Endothelial cell of umbilical vein (primary cell): Measurements from ENCODE around the gene NAPB. TPM values are rescaled to one million over a fixed set of nuclear protein-coding genes. Genes with fewer than 3 reads are reported as not detected.

Experiments used
- BruUV-seq: library from RNA; stranded (reverse); fragments of 400-500 nt; replicated peaks from 2 replicates; lab custom pipeline; 2021; lab: Mats Ljungman, UMichigan
- CTCF ChIA-PET: fragments of 300-600, 350-600 bp; sonication (Branson Sonifier 250); formaldehyde crosslinking; loops from one replicate; lab custom pipeline; 2021; ENCODE audit warnings: antibody characterized with exemption, inconsistent platforms; lab: Charles Lee
- POLR2A ChIA-PET: fragments of 300-600, 350-600 bp; sonication (Branson Sonifier 250); formaldehyde crosslinking; loops from one replicate; lab custom pipeline; 2021; ENCODE audit warnings: antibody characterized with exemption, inconsistent platforms; lab: Charles Lee
- DNase-seq: peaks from one replicate; pipeline ENCODE4 v3.0.0-alpha.2; 2011; ENCODE audit warnings: low read depth, low spot score
- FAIRE-seq: peaks from 2 replicates; lab custom pipeline; 2011; peaks lifted over from hg19 to GRCh38; lab: Jason Lieb, UNC
- H2AFZ ChIP-seq: 2 replicates; pipeline ENCODE4 v1.6.0; 2012; ENCODE audit warnings: low read depth, low read length, control low read depth, inconsistent platforms
- H3K27ac ChIP-seq: 2 replicates; pipeline ENCODE4 v1.5.1; 2011; ENCODE audit warnings: low read depth, mild to moderate bottlenecking, control low read depth, low read length, moderate library complexity; ENCODE audit not compliant: insufficient read depth
- H3K27me3 ChIP-seq, 2 experiments: 2 replicates each; pipeline versions ENCODE4 v1.6.0 to v1.6.1; 2011; ENCODE audit warnings: low read length in 2 of 2, mixed read lengths in 1 of 2; ENCODE audit not compliant: control insufficient read depth in 2 of 2, insufficient read depth in 2 of 2
- H3K36me3 ChIP-seq, 2 experiments: 2 replicates in 1 of 2; 3 replicates in 1 of 2; pipeline ENCODE4 v1.5.1; 2011; ENCODE audit warnings: low read length in 2 of 2, mild to moderate bottlenecking in 1 of 2, moderate library complexity in 1 of 2; ENCODE audit not compliant: control insufficient read depth in 2 of 2, insufficient read depth in 2 of 2; ENCODE audit errors: extremely low read depth in 1 of 2
- H3K4me1 ChIP-seq: 3 replicates; pipeline ENCODE4 v1.5.1; 2011; ENCODE audit warnings: mild to moderate bottlenecking, low read length; ENCODE audit not compliant: control insufficient read depth, insufficient read depth; ENCODE audit errors: extremely low read depth
- H3K4me2 ChIP-seq: 2 replicates; pipeline ENCODE4 v1.6.1; 2011; ENCODE audit warnings: low read length, control low read depth, mixed read lengths; ENCODE audit not compliant: insufficient read depth
- H3K4me3 ChIP-seq, 3 experiments: fragments of 200-600 bp in 1 of 3; sonication (generic), shearing (Covaris generic) in 1 of 3; replicated peaks in 1 of 3; 2 replicates each; pipeline ENCODE4 v1.5.1; 2011 to 2016; ENCODE audit warnings: control low read depth in 3 of 3, low read length in 3 of 3, mild to moderate bottlenecking in 2 of 3, inconsistent platforms in 1 of 3, low read depth in 1 of 3, moderate library complexity in 1 of 3; ENCODE audit not compliant: insufficient read depth in 1 of 3
- H3K79me2 ChIP-seq: 2 replicates; pipeline ENCODE4 v1.6.0; 2012; ENCODE audit warnings: low read length, inconsistent platforms; ENCODE audit not compliant: control insufficient read depth, insufficient read depth
- H3K9ac ChIP-seq: replicated peaks from 2 replicates; pipeline ENCODE3; 2011; ENCODE audit warnings: low read length, control low read depth; ENCODE audit not compliant: insufficient read depth; ENCODE audit errors: extremely low read depth
- H3K9me1 ChIP-seq: replicated peaks from 3 replicates; pipeline ENCODE4 v1.6.0; 2011; ENCODE audit warnings: mild to moderate bottlenecking, low read length; ENCODE audit not compliant: control insufficient read depth, insufficient read depth; ENCODE audit errors: extremely low read depth
- H3K9me3 ChIP-seq: replicated peaks from 2 replicates; pipeline ENCODE4 v1.5.1; 2012; ENCODE audit warnings: low read length, inconsistent platforms; ENCODE audit not compliant: control insufficient read depth, insufficient read depth
- H4K20me1 ChIP-seq: replicated peaks from 2 replicates; pipeline ENCODE3; 2011; ENCODE audit warnings: mild to moderate bottlenecking, low read length; ENCODE audit not compliant: control insufficient read depth, insufficient read depth; ENCODE audit errors: extremely low read depth
- EZH2 ChIP-seq: IDR thresholded peaks from 2 replicates; pipeline ENCODE4 v1.6.1; 2012; ENCODE audit warnings: borderline replicate concordance, low read depth, mild to moderate bottlenecking, moderate library complexity, low read length, inconsistent platforms; ENCODE audit not compliant: severe bottlenecking
- FOS ChIP-seq: IDR thresholded peaks from 2 replicates; pipeline ENCODE4 v1.6.1; 2011; ENCODE audit warnings: mild to moderate bottlenecking, low read length, moderate library complexity, borderline replicate concordance; ENCODE audit not compliant: insufficient read depth
- GATA2 ChIP-seq: IDR thresholded peaks from 2 replicates; pipeline ENCODE4 v1.7.0; 2011; ENCODE audit warnings: low read depth, mild to moderate bottlenecking, moderate library complexity, mixed read lengths, low read length; ENCODE audit not compliant: insufficient read length, insufficient read depth
- JUN ChIP-seq: IDR thresholded peaks from 2 replicates; pipeline ENCODE4 v1.6.1; 2011; ENCODE audit warnings: borderline replicate concordance, low read depth; ENCODE audit not compliant: insufficient read length, insufficient read depth
- MYC ChIP-seq: IDR thresholded peaks from one replicate; pipeline ENCODE4 v1.6.1; 2011; ENCODE audit warnings: mild to moderate bottlenecking, low read depth, low read length
- POLR2A ChIP-seq: IDR thresholded peaks from 2 replicates; pipeline ENCODE4 v1.6.1; 2012; ENCODE audit warnings: low read depth, mild to moderate bottlenecking, control low read depth, low read length
- POLR2AphosphoS5 ChIP-seq: IDR thresholded peaks from 2 replicates; pipeline ENCODE4 v1.6.1; 2012; ENCODE audit warnings: low read depth, mild to moderate bottlenecking, control low read depth, low read length, moderate library complexity; ENCODE audit not compliant: insufficient read depth
- dilution Hi-C: fragments of 300-500 bp; cut with MboI; formaldehyde crosslinking; loops from one replicate; pipeline ENCODE4 v1.15.0; 2019; ENCODE audit warnings: low sequenced_read_pairs; ENCODE audit not compliant: extremely low pct_ligation_motif_present
- intact Hi-C: fragments of 100-400 bp; cut with micrococcal nuclease; formaldehyde crosslinking; loops from one replicate; pipeline ENCODE4 v1.10.0; 2022
- polyA plus RNA-seq, 4 experiments: library from polyadenylated mRNA; depleted of rRNA in 3 of 4; stranded (reverse) in 3 of 4; unstranded in 1 of 4; fragments of >200 nt; gene quantifications; 2 replicates each; pipeline versions ENCODE4 v1.2.1 to v1.2.3, GENCODE V29; 2011 to 2012; ENCODE audit warnings: missing spikeins in 1 of 4
- total RNA-seq: library from RNA; stranded (reverse); gene quantifications from 2 replicates; pipeline ENCODE4 v1.2.3, GENCODE V29; 2021
- TF ChIP-seq, protein P1 (sequence below): IDR thresholded peaks from 2 replicates; pipeline ENCODE4 v1.6.1; 2011; ENCODE audit not compliant: insufficient read depth, insufficient read length
- TF ChIP-seq, protein P2 (sequence below), 2 donors: IDR thresholded peaks; 1 replicate in 1 of 2; 2 replicates in 1 of 2; pipeline ENCODE4 v1.5.1; 2011; ENCODE audit warnings: low read length in 2 of 2, mild to moderate bottlenecking in 2 of 2, moderate library complexity in 2 of 2, control low read depth in 1 of 2, inconsistent platforms in 1 of 2, low read depth in 1 of 2; ENCODE audit not compliant: insufficient read depth in 1 of 2; ENCODE audit errors: extremely low read depth in 1 of 2

NAPB gene
- total and polyA plus RNA-seq, 2 donors (not counting 3 experiments of a cell fraction or from before 2014, with no cell fraction given), result 4.7 to 10.1 TPM

DNA sequence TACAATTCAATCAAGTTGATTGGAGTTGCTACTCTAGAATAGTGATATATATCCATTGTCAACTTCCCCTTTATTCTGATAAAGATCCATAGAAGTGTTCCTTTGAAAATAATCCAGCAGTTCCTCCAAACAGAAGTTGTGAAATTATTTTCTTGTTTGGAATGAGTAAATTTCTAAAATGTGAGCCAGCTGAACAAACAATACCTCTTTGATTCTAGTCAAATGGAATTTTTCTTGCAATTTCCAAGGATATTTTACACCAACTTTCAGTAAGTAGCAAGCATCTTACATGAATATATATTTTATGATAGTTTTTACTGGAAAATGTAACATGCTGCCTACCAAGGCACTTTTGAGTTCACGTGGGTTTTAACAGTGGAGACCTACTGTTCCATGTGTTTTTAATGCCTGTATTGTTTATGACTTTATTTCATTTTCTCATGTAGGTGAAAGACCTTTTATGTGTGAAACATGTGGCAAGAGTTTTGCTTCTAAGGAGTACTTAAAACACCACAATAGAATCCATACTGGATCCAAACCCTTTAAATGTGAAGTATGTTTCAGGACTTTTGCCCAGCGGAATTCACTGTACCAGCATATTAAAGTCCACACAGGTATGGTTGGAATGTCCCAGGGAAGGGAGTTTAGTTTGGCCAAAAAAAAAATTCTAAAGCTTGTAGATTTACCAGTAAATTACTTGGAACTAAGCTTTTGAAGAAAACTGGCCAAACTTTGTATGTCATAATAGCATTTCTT, 52.8 kb downstream of the NAPB start:
- H3K36me3 ChIP-seq, result peaks cover 29 to 44% of the 10 kb centered on the region in 2 experiments
- no peak overlapping the region for H3K4me2 ChIP-seq
- FAIRE-seq (no peak), DNase-seq (no peak)
- no peak overlapping the region for H3K9ac ChIP-seq
- no peaks in the 10 kb centered on the region for H3K27me3 ChIP-seq
- H3K4me3 ChIP-seq, result no peak overlapping the region
- no peak overlapping the region for H3K27ac ChIP-seq
- H3K9me1 ChIP-seq, result no peaks in the 10 kb centered on the region
- dilution Hi-C loops, result no loop called here
- no peaks in the 10 kb centered on the region for H3K9me3 ChIP-seq
- CTCF ChIA-PET, result no interaction called here
- peaks cover 4% of the 10 kb centered on the region for H4K20me1 ChIP-seq
- H2AFZ ChIP-seq, result no peak overlapping the region
- TF ChIP-seq FOS (no peak), POLR2A (no peak), MYC (no peak), POLR2AphosphoS5 (no peak), GATA2 (no peak), EZH2 (no peak), JUN (no peak)
- TF ChIP-seq, protein P1, sequence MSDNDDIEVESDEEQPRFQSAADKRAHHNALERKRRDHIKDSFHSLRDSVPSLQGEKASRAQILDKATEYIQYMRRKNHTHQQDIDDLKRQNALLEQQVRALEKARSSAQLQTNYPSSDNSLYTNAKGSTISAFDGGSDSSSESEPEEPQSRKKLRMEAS, result no peak
- TF ChIP-seq, protein P2, sequence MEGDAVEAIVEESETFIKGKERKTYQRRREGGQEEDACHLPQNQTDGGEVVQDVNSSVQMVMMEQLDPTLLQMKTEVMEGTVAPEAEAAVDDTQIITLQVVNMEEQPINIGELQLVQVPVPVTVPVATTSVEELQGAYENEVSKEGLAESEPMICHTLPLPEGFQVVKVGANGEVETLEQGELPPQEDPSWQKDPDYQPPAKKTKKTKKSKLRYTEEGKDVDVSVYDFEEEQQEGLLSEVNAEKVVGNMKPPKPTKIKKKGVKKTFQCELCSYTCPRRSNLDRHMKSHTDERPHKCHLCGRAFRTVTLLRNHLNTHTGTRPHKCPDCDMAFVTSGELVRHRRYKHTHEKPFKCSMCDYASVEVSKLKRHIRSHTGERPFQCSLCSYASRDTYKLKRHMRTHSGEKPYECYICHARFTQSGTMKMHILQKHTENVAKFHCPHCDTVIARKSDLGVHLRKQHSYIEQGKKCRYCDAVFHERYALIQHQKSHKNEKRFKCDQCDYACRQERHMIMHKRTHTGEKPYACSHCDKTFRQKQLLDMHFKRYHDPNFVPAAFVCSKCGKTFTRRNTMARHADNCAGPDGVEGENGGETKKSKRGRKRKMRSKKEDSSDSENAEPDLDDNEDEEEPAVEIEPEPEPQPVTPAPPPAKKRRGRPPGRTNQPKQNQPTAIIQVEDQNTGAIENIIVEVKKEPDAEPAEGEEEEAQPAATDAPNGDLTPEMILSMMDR (IDR thresholded peaks at IDR 0.05; ENCODE audit: extremely low read depth in 1 of 2, insufficient read depth in 1 of 2, low read depth in 1 of 2, low read length in 2 of 2), result no peak
- peaks cover 58% of the 10 kb centered on the region for H3K79me2 ChIP-seq
- POLR2A ChIA-PET, result no interaction called here
- intact Hi-C loops, result loop anchor here (10.0 kb wide), 1 partner anchor 736 kb away; no protein-coding TSS in a partner anchor
- BruUV-seq, result no TSS peak
- peaks cover 25% of the 10 kb centered on the region for H3K4me1 ChIP-seq
